ENCODE measurements around the gene KRT33B. TPM values are rescaled to one million over a fixed set of nuclear protein-coding genes. Genes with fewer than 3 reads are reported as not detected.

Gene KRT33B
- total RNA-seq, 2 donors from 2014 or later, result not detected

- H3K9me3 ChIP-seq, result no peaks in the 10 kb centered on the region
- TF ChIP-seq CTCF (IDR thresholded peaks at IDR 0.05) (no peak), POLR2A (IDR thresholded peaks at IDR 0.05) (no peak)
- 84 to 89% methylated on average over 15 to 20 of the region's 20 CpGs for WGBS, 2 donors
- no peak overlapping the region for H3K4me3 ChIP-seq
- intact Hi-C loops (cut with DNase I), result no loop called here
- DNase-seq (no peak), ATAC-seq (no peak)
- H3K27me3 ChIP-seq, result no peaks in the 10 kb centered on the region
- no peaks in the 10 kb centered on the region for H3K4me1 ChIP-seq
- H3K36me3 ChIP-seq (replicated peaks in 1 of 2; ENCODE audit: insufficient read depth in 1 of 2, low read depth in 2 of 2), result no peaks in the 10 kb centered on the region
- no peak overlapping the region for H3K27ac ChIP-seq
Measured at GRCh38 chr17:41411072-41411840, 41.6 kb upstream of the KRT33B start.

- 80 to 88% methylated on average over 10 of the region's 10 CpGs for WGBS, 2 donors
- Histone ChIP-seq H3K4me1 (no peaks in the 10 kb centered on the region), H3K4me3 (no peak overlapping the region), H3K27me3 (no peaks in the 10 kb centered on the region), H3K36me3 (replicated peaks in 1 of 2; ENCODE audit: insufficient read depth in 1 of 2, low read depth in 2 of 2) (no peaks in the 10 kb centered on the region), H3K27ac (no peak overlapping the region), H3K9me3 (no peaks in the 10 kb centered on the region)
- ATAC-seq (no peak), DNase-seq (no peak)
- TF ChIP-seq POLR2A (IDR thresholded peaks at IDR 0.05), result no peak
- TF ChIP-seq CTCF (IDR thresholded peaks at IDR 0.05), result no peak
- intact Hi-C loops (cut with DNase I), result no loop called here
Measured at GRCh38 chr17:41407226-41407625, 37.6 kb upstream of the KRT33B start.

- no peak for ATAC-seq
Measured at GRCh38 chr17:41406205-41406604, 36.6 kb upstream of the KRT33B start.

GRCh38 chr17:41404024-41404671 is 34.5 kb upstream of the KRT33B start:
- no peaks in the 10 kb centered on the region for H3K36me3 ChIP-seq (replicated peaks in 1 of 2; ENCODE audit: insufficient read depth in 1 of 2, low read depth in 2 of 2)
- DNase-seq, result no peak
- intact Hi-C loops (cut with DNase I), result no loop called here
- H3K27me3 ChIP-seq, result no peaks in the 10 kb centered on the region
- TF ChIP-seq CTCF (IDR thresholded peaks at IDR 0.05), result no peak
- TF ChIP-seq POLR2A (IDR thresholded peaks at IDR 0.05), result no peak
- H3K9me3 ChIP-seq, result no peaks in the 10 kb centered on the region
- H3K4me3 ChIP-seq, result no peak overlapping the region
- no peaks in the 10 kb centered on the region for H3K4me1 ChIP-seq
- no peak for ATAC-seq
- 61 to 62% methylated on average over 7 of the region's 7 CpGs for WGBS, 2 donors
- no peak overlapping the region for H3K27ac ChIP-seq

More at GRCh38 chr17:41406205-41406604, 36.6 kb upstream of the KRT33B start:
- H3K36me3 ChIP-seq (replicated peaks in 1 of 2; ENCODE audit: insufficient read depth in 1 of 2, low read depth in 2 of 2), result no peaks in the 10 kb centered on the region
- no peaks in the 10 kb centered on the region for H3K27me3 ChIP-seq
- H3K9me3 ChIP-seq, result no peaks in the 10 kb centered on the region
- WGBS, 2 donors, result 52 to 68% methylated on average over 5 of the region's 5 CpGs
- intact Hi-C loops (cut with DNase I), result no loop called here
- H3K27ac ChIP-seq, result no peak overlapping the region
- no peaks in the 10 kb centered on the region for H3K4me1 ChIP-seq
- no peak for TF ChIP-seq POLR2A (IDR thresholded peaks at IDR 0.05)
- no peak for TF ChIP-seq CTCF (IDR thresholded peaks at IDR 0.05)
- no peak overlapping the region for H3K4me3 ChIP-seq
- DNase-seq, result no peak

Measured in body of pancreas (tissue), 4 donors.